Raji (cell line): ENCODE results near the gene RSRC1.

Experiments used
- POLR2A ChIP-seq: IDR thresholded peaks from 2 replicates; pipeline ENCODE4 v1.6.1; 2011; ENCODE audit warnings: low read depth, low read length, control low read depth; ENCODE audit not compliant: insufficient read depth

The RSRC1 gene

DNA sequence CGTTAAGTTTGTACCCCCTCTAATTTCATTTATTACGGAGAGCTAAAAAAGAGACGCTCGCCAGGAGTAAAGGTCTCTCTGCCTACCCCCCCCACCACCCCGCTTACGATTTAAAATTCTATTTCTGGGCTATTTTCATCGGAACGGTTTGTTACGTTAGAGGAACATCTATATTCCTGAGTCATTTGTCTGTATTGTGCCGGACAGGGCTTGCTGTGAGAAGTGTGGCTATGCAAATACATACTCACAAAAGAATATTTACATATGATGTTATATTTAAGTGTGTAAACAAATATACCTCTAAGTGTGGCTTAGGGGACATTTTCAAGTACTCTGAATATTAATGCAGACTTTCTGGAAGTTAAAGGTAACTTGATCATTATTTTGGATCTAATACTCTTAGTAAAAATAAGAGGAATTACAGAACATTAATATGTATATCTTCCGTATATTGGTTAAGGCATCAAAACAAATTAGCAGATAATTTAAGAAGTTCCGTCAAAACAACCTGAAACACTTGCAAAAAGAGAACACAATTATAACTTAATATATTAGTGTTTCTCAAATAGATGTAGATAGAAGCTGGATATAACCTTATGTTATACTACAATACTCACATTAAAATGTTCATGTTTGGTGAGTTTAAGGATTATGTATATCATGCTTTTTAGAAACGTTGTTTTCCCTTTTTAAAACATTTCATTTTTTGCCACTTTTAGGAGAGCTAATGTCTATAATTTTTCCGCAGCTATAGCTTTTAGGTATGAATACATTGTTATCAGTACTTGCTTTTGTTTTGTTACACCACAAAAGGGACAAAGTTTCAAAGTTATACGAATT, 2.1 kb upstream of the RSRC1 start:
- TF ChIP-seq POLR2A = no peak

DNA sequence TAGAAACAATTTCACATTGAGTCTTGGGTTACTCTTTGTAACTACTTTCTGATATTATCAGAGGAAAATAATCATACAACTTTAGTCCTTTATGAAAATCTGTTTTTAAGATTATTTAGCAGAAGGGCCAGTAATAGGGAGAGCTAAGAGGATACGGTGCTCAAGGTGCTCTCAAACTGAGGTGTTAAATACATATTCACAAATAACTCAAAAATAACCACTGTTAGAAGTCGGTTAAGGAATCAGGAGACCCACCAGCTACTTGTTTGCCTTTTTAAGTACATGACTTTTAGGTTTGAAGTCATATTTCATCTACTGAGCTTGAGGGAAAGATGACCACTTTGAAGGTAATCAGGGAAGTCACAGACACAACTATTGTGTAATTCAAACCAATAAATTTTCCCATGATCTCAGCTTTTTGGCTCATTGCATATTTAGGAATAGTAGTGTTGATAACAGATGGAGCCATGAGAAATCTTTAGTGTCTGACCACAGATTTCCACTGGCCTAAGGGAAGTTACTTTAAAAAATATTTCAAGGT, 1.4 kb upstream of the RSRC1 start:
- no peak for TF ChIP-seq POLR2A

DNA sequence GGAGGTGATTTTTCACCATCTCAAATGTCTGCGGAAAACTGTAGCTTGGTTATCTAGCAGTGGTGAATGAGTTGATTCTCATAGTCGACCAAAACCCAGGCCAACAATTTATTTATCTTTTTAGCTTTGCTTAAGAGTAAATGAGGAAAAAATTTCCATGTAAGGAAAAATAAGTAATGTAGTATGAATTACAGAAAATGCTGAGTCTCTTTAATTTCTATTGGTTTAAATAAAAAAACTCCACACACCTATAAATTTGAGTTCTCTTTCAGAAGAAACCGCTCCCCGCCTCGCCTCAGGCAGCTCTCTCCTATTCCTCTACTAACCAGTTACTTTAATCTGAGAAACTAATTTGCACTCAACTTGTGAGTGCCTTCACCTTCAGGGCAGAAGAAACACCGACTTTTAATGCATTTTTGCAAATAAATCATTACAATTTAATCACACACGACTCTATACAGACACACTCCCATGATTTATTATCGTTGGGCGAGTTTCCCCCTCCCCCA, 540 bp upstream of the RSRC1 start:
- TF ChIP-seq POLR2A = no peak

DNA sequence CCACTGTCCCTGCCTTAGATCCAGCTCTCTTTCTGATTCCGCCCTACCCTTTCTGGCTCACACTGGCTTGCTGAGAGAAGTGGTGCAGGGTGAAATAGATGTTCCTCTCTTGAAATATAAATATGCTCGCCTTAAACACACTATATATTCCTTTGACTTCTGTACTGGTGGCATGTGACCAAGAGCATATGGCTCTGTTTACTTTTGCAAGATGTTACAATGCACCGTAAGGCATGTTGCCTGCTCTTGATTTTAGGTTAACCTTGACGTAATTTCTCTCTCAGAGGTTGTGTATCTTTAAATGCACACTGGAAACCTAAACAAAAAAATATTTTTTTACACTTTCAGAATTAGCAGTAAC, 749 bp downstream of the RSRC1 start:
- TF ChIP-seq POLR2A = no peak

DNA sequence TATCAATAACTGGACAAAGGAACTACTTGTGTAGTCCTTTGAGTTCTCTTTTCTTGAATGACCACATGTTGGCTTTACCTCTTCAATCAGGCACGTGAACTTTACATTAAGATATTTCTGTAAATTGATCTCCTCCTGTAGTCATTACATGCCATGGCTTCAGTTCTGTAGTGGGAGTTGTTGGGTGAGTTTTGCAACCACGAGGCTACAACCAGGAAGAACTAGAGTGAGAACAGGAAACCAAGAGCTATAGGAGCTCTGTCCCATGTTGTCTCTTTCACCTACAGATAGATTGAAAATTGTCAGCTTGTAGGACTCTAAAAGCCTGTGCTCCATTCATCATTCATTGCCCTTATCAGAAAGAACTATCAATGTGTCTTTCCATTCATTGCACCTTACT, 2.0 kb downstream of the RSRC1 start:
- TF ChIP-seq POLR2A = no peak

DNA sequence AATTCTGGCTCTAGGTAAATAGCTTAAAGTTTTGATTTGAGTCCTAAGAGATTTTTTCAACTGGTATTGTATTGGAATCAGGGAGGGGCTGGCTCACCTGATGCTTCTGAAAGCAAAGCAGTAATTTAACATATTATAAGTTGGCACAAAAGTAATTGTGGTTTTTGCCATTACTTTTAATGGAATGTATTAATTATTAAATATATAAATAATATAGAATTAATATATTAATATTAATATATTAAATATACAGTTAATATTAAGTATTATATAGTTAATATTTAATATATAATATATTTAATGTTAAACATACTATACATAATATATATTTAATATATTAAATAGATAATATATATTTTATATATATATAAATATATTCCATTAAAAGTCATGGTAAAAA, 10.4 kb downstream of the RSRC1 start:
- TF ChIP-seq POLR2A = no peak

DNA sequence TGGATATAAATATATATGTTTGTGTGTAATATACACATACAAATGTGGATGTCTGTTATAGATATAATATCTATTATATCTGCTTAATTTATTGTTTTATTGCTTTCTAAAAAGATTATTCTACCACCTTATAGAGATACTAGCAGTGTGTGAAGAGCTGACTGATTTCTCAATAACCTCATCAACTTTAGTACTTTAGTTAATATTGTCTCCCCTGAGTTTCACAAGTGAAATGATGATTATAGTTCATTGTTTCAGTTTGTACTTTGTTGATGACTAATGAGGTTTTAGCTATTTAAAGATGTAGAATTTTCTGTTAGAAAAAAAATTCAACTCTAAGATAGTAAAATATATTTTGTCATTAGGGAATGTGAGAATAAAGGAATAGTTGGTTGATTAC, 11.4 kb downstream of the RSRC1 start:
- TF ChIP-seq POLR2A = no peak

DNA sequence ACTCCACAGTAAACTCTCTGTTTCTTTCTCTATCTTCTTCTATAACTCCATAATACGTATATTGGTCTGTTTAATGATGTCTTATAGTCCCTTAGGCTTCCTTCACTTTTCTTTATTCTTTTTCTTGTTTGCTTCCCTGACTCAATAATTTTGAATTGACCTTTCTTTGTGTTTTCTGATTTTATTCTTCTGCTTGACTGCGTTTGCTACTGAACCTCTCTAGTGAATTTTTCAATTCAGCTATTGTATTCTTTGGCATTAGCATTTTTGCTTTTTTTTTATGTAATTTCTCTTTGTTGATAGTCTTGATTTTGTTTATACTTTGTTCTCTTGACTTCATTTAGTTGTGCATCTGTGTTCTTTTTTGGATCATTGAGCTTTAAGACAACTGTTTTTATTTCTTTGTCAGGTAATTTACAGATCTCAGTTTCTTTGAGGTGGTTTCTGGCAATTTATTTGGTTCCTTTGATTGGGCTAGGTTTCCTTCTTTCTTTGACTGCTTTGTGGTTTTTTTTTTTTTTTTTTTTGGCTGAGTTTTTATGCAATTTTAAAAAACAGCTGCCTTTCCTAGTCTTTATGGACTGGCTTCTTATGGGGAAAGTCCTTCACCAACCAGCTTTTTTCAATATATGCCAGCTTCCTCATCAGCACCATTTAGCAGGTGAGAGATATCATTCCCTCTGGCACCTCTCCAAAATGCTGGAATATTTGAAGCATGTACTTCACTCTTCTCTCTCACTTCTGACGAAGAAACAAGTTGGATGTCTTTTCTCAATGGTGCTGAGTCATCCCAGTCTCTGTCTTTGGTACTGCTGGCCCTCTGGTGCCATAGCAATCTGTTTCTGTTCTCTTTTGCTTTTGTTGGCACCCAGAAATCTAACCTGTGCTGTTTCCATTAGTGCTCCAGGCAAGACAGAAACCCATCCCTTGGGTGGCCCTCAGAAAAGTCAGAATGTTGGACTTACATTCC, 17.6 kb downstream of the RSRC1 start:
- no peak for TF ChIP-seq POLR2A

DNA sequence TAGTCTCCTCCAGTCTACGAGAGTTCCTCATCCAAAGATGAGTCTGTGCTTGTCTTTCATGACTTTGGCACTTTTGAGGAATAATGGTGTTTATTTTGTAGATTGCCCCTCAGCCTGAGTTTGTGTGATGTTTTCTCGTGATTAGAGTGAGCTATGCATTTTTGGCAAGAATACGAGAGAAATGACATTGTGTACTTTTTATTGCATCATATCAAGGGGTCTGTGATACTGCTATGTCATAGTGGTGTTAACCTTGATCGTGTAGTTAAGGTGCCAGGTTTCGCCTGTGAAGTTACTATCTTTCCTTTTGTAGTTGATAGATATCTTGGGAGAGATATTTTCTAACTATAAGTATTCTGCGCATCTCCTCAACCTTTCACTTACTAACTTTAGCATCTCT, 18.9 kb downstream of the RSRC1 start:
- no peak for TF ChIP-seq POLR2A

DNA sequence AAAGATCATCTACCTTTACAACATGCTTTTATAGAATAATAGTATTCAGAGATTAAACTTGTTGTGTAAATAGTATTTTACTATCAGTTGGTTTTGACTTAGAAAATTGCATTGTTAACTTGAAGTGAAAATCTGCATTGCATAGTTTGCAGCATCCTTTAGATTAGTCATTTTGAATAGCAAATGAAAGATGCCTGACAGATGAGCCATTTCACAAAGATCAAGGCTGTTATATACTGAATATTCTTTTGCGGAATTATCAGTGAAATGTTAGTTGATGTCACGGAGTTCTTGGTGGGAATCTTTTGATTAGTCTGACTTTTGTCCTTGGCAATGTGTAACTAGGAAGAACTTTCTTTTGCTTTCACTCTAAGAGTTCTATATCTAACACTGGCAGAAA, 24.5 kb downstream of the RSRC1 start:
- TF ChIP-seq POLR2A = no peak

DNA sequence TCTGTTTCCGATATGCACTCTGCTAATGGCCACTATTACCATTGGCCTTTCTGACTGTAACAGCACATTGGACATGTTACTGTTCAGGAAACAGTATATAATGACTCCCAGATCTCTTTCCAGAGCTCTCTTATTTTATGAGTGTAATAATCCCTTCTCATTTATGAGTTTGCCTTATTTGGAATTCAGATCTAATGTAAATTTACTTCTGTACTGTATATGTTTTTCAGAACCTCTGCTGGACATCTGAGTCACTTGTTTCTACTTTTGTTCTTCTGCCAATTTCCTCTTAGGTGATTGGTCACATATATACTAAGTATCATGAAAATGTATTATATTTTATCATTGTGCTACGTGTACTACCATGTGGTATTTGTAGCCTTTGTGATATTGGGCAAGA, 30.5 kb downstream of the RSRC1 start:
- TF ChIP-seq POLR2A = no peak

DNA sequence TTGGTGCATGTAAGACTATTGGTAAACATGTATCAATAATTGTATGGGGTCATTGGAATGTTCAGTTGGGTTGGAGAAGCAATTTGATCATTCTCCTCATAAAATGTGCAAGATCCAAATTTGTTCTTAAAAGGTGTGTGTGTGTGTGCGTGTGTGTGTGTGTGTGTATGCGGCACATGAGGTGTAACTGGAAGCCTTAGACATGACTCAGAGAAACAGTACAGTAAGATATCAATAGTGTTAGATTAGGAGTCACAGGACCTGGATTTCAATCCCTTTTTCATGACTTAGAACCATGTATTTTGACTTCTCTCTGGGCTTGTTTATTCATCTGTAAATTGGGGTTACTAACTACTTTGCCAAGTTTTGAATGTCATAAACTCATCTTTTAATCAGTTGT, 38.3 kb downstream of the RSRC1 start:
- TF ChIP-seq POLR2A = no peak

DNA sequence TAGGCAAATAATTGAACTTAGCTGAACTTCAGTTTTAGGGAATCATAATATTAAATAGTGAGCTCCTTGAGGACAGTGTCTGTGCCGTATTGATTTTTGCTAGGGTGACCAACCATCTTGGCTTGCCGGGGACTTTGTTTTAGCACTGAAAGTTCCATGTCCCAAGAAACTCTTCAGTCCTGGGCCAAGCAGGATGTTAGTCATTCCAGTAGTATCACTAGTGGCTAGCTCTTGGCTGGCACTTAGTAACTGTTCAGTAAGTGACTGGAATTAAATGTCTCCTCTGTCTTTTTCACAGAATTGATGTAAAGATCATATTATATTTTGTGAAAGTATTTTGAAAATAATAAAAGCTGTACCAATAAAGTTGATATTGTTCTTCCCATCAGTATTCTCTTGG, 42.3 kb downstream of the RSRC1 start:
- TF ChIP-seq POLR2A = no peak

DNA sequence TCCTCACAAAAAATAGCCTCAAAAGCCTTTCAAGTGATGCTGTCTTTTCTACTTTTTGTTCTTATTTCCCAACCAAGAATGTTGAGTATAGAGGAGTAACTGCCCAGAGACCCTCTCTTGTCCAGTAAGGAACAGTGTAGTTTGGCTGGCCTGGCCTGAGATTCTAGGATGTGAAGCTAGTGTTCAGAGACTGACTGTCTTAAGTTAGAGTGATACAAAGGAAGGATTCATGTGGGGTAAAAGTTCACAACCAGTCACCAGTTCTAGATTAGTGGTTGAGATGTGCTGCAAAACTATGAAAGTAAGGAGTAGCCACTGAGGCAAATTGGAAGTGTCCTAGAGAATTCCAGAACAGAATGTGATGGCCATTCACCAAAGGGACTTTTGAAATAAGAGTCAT, 49.1 kb downstream of the RSRC1 start:
- TF ChIP-seq POLR2A = no peak

DNA sequence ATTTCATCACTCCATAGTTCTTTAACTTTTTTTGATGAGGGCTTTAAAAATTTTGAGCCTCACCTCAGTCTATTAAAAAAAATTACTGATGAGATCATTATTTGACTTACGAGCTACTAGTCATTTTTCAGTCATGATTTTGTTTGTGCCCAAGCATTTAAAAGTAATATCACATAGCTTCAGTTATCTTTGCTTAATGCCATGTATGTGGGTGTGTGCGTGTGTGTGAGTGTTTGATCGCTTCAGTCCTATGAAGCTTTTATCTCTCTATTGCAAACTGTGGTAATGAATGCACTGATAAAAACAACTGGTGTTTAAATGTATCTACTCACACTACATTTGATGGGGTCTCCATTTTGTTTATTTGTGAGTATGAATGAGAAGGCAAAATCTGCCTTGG, 49.8 kb downstream of the RSRC1 start:
- no peak for TF ChIP-seq POLR2A

DNA sequence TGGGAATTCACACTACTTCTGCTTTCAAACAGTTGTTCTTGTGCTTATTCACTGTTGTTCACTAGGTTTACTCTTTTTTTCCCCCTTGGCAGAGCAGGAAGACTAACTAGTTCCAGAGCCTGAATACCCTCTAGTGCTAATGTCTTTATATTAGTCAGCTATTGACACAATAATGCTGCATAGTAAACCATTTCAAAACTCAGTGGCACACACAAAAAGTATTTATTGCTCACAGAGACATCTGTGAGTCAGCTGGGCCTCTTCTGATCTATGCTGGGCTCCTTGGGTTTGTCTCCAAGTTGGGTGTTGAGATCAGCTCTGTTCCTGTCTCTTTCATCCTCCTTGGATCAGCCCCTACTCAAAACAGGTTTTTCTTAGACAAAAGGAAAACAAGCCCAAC, 51.1 kb downstream of the RSRC1 start:
- no peak for TF ChIP-seq POLR2A
